Right hindlimb (tissue), 1 donor: ENCODE results near the gene KCNJ5.
A peak's percentile ranks its signal among the peaks of the same experiment; 100 is the strongest.

Source experiments
- DNase-seq: peaks from one replicate; pipeline ENCODE4 v3.0.0-alpha.2; 2018

The KCNJ5 gene

DNA sequence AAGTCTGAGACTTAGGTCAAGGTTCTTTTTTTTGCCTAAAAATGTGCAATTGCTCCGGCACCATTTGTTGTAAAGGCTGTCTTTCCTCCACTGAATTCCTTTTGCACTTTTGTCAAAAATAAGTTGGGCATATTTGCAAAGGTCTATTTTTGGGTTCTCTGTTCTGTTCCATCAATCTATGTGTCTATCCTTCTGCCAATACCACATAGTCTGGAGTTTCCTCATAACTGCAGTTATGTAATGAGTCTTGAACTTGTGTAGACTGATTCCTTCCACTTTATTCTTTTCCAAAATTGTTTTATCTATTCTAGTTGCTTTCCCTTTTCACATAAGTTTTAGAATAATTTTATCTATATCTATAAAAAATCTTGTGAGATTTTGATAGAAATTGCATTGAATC, 6.7 kb downstream of the KCNJ5 start:
- no peak for DNase-seq

DNA sequence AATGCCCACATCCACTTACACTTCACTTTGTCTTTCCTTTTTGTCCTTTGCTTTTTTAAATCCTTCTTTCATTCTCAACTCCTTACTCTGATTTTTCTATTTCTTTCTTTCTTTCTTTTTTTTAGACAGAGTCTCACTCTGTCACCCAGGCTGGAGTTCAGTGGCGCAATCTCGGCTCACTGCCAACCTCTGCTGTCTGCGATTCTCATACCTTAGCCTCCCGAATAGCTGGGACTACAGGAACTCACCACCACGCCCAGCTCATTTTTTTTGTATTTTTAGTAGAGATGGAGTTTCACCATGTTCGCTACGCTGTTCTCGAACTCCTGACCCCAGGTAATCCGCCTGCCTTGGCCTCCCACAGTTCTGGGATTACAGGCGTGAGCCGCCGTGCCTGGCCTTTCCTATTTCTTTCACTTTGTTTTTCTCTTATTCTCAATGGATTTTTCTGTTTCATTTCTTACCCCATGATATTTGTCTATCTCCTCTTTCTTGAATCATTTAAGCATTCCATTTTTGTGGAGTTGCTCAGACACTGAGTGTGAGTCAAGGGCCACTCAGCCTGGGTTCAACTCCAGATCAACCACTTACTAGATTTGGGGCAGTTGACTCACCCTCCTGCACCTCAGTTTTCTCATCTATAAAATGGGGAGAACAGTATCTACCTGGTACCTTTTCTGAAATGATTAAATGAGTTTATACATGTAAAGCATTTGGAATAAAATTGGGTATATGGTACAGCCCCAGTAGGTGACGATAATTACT, 7.6 kb downstream of the KCNJ5 start:
- DNase-seq = no peak

DNA sequence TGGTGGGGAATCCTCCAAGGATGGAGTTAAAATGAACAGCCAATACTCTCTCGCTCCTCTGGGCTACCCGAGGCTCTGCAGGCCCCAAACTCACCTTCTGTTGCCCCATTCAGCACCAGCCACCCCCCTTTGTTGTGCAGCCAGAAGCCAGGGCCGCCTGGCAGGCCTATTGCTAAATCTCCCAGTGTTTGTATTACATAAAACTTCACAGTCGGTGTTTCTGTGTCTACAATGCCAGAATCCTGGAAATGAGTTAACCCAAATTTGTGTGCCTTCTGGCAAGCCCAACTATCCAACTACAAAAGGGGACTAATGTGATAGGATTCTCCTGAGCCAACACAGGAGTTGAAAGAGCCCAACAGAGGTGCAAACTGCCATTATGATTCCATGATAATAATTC, 9.3 kb downstream of the KCNJ5 start:
- no peak for DNase-seq

DNA sequence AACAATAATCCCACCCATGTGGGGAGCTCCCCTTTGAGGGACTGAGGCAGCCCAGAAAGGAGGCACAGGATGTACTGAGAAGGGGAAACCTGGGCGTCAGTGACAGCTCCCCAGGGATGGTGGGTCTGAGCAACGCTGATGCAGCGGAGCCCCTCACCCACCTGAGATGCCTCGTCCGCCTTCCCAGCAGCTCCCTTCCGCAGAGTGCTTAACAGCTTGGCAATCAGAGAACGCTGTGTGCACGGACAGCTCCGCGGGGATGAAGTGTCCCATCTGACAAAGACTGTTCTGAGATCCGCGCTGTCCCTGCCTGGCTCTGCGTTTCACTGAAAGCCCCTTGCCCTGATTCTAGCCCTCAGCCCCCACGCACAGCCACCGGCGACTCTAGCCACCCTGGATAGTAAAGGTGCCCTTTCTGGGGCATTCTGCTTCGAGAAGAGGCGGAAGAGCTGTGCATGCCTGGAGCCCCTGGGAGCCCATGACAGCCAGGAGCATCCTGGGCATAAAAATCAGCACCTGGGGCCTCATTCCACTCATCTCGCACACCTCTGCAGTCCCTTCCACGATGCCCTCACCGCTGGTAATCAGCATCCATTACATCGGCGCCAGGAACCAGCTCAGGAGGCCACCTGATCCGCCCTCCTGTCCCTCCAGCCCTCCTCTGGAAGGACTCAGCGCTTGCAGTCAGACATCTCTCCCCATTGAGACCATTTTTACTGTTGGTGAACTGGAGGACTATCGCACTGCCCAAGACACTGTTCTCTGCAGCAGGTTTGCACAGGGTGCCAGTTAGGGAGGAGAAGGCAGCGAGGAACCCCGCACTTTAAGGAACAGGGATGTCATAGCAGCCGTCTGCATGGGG, 10.7 kb downstream of the KCNJ5 start:
- no peak for DNase-seq

DNA sequence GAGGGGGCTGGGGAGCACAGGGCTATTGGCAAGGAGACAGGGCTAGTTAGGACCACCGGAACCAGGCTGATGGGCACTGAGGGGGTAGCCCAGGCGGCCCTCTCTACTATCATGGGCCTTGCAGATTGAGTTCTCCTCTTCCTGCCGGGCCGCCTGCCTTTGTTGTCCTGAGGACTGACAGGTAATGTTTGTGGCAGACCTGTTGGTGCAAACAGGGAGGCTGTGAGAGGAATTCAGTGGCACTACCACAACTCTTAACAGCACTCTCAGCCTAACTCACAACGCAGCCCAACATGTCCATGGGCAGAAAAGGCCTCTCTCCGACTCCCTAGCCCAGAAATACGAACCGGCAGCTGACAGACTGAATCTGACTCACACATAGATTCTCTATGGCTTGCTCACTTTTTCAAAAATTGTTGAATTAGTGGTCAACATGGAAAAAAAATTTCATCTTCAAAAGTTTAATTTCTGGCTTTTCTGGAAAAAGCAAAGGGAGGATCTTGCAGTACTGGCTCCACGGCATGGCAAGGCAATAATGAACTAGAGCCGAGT, 11.4 kb downstream of the KCNJ5 start:
- DNase-seq = no peak

DNA sequence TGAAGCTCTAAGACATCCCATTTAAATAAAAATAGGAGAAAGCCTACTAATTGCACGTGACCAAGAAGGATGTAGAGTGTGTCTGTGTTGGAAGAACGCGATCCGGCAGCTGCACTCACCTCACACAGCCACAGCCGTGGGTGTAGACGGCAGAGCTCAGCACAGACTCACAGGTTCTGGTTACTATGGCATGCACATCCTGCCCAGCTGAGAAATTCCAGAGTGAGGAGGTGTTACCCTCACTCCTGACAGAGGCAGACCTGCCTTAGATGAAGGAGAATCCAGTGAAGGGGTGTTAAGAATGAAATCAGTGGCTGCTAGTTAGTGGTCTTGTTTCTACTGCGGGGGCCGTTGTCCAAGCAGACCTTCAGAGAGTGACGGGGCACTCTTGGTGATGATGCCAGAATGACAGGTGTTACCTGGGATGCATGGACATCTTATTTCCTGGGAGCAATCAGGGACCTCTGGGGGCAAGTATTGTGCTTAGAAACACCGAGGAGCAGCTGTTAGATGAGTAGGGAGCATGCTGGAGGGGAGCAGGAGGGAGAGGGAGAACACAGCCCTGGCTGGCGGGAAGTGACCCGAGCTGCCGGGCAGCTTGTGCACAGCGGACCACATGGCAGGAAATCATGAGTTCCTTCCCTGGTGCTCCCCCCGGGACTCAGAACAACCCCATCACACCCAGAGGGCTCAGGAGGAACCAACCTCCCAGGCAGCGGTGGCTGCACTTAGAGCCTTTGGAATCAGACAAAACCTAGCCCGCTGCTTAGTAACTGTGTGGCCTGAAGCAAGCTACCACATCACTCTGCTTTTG, 12.3 kb downstream of the KCNJ5 start:
- no peak for DNase-seq

DNA sequence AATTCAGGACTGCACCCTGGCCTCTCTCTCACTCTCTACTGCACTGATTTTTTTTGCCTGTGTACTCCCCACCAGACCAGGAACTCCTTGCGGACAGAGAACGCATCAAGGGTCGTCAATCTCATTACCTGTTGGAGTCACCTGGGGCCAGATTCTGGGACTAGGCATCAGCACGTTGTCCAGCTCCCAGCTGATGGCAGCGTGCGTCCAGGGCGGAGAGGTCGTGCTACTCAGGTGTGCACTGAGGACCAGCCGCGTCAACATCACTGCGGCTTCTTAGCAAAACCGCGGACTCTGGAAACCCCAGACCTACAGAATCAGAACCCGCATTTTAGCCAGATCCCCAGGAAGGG, 13.1 kb downstream of the KCNJ5 start:
- DNase-seq = no peak

DNA sequence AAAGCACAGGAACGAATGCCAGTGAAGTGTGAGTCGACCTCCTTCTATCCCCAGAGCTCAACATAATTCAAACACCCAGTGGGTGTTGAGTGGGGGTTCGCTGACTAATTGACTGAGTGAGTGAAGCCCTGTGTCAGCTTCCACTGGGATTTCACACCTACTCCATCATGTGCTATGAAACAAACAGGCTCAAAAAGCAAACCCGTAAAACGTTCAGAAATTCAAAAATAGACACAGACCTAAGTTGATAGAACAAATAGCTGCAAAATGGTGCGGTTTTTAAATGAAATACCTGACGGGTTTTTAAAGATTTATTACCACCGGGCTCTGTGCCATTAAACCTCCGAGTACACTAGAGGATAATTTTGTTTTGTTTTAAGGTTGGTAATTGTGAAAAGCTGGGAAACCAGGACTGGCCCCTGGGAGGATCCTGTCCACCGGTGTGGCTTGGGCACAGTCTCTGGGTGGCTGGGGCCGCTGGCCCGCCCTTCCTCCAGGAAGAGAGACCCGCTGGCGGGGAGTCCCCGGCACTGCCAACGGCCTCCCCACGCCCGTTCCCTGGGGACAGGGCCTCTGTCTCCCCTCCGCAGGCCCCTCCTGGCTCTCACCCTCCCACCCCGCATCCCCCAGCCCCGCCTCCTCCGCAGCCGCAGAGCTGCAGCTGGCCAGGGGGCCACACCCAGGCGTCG, 13.6 kb downstream of the KCNJ5 start:
- peak; percentile 62 for DNase-seq

DNA sequence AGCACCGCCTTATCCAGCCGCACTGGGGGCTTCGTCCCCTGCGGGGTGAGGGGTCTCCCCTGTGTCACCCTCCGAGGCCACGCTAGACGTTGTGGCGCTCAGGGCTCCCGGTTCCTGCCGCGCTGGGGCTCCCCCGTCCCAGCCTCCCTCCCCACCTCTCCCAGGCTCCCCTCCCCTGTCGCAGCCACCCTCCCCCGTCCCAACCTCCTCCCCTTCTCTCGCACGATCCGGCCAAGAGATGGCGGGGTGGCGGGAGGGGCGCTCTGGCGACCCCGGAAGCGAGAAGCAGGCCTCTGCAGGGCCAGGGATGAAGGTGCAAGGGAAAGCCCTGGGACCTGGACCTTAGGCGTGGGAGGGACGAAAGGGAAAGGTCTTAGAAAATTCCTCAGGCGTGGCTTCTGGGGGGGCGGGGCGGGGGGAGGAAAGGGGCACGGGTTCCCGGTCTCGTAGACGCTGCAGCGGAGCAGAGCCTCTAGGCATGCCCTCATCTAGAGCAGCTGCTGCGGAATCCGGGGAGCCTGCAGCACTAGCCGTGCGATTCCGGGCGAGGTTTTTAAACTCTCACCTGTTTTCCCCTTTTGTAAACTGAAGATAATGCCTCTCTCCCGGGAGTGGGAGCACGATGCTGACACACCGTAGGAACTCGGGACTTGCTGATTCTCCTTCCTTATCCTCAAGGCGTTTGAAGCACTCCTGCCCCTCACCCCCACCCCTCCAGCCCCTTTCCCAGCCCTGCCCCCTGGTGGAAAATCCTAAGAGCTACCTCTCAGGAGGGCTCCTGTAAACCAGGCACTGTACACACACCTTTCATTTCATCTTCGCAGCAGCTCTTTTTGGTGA, 14.4 kb downstream of the KCNJ5 start:
- DNase-seq = peak; percentile 55

DNA sequence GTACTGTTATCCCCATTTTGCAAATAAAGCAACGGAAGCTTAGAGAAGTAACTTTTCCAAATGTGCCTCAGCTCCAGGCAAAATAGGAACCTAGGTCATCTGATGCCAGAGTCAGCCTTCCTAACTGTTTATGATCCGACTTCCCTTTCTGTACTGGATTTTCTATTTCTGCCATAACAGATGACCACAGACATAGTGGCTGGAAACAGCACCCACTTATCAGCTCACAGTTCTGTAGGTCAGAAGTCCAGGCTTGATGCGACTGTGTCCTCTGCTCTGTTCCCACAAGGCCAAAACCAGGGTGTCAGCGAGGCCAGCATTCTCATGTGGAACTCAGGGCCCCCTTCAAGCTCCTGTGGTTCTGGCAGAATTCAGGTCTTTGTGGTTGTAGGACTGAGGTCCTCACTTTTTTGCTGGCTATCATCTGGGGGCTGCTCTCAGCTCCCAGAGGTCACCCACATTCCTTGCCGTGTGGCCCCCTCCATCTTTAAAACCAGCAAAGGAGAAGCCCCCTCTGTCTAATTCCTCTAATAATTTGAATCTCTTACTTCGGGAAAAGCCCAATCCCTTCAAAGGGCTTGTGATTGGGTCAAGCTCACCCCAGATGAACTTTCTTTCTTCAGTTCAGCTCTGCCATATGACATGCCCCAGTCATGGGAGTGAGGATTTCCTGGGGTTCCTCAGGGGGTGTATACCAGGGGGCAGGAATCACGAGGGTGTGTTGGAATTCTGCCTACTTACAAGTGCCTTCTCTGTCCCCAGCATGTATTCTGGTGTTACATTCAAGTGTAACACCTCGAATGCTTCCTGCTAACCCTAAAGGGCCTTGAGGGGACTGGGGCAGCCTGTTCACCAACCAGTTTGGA, 15.3 kb downstream of the KCNJ5 start:
- DNase-seq = no peak

DNA sequence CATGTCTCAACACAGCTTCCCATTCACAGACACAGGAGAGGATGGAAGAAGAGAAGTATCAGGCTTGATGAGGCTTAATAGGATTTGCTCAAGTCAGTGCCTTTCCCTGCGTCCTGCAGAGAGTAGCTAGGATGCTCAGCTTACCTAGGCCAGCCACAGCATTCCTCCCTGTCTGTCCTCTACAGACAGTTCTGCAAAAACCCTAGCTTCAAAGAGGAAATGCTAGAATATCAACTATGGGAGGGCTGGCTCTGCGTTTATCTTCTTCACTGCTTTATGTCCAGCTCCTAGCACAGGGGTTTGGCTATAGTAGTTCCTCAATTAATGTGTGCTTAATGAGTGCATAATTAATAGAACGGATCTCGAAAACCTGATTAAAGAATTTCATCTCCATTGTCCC, 16.4 kb downstream of the KCNJ5 start:
- DNase-seq = no peak

DNA sequence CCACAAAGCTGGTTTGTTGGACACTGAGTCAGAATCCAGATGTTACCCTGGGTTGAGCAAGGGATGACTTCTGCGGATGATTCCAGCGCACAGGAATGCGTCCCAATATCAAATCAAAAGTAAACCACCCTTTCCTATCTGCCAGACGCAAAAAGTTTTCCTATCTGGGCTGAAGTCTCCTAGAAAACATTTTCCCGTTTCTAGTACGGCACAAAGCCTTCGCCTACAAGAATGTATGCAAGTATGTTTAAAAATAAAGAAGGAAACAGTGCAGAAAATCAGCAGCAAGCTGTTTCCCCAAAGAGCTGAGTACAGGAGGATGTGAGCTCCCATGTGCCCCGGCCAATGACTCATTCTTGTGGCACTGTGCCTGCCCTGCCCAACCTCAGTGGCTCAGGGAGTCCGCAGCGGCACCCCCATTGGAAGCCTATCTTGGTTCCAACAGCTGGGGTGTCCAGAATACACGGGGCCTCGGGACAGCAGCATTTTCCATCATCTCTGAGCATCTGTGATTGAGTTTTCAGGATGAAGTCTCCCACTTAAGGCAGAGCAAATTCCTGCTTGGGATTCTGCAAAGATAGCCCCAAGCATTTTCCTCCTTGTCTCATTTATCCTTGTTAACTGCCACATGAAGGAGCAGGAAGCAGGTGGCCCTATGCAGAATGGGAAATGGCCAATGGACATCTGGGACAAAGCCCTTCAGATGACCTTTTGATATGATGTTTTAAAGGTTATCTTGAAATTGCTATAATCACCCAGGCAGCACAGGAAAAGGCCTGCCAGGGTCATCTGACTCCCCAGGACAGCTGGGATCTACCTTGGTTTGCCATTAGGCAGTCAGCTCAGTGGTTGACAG, 17.5 kb downstream of the KCNJ5 start:
- DNase-seq = peak; percentile 50

DNA sequence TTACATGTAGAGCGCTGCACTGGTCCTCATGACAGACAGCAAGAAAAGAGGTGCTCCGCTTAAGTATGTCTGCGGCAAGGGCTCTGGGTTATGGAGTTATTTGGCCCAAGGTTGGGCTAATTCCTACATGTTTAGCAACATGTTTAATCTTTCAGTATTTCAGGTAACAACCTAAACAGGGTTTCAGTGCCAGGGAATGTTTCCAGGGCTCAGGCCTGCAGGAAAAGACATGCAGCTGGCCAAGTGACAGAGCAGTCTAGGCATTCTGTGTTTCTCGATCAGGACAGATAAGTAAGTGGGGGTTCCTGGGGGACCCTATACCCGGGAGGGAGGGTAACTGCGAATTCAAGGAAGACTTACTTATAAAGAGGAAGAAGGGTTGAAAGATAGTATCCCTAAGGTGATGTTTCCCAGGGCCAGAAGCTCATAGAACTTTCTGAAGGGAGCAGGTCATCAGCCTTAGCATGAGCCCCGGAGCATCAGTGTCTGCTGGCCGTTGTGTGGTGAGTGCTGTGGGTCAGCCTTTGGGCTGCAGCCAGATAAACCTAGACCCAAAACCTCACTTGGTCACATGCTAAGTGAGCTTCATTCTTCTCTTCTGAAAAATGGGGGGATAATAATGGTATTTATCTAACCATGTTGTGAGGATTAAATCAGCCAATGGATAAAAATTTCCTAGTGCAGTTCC, 18.4 kb downstream of the KCNJ5 start:
- DNase-seq = no peak

DNA sequence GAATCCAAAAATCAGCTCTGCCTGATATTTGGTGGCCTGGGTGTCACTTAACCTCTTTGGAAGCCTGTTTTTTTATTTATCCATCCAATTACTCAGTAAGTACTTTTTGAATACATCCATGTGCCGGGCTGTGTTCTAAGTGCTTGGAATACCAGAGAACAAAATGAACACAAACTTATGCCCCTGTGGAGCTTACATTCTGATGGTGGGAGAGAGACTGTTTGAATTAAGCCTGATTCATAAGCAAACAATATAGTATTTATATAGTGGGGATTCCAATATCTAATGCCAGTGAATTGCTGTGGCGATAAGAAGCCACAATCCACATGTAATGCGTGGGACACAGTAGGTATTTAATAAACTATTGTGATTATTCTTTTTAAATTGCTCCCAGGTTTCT, 19.4 kb downstream of the KCNJ5 start:
- DNase-seq = no peak

DNA sequence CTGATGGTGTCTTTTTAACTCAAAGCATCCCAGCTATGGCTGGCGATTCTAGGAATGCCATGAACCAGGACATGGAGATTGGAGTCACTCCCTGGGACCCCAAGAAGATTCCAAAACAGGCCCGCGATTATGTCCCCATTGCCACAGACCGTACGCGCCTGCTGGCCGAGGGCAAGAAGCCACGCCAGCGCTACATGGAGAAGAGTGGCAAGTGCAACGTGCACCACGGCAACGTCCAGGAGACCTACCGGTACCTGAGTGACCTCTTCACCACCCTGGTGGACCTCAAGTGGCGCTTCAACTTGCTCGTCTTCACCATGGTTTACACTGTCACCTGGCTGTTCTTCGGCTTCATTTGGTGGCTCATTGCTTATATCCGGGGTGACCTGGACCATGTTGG, 20.1 kb downstream of the KCNJ5 start:
- no peak for DNase-seq

DNA sequence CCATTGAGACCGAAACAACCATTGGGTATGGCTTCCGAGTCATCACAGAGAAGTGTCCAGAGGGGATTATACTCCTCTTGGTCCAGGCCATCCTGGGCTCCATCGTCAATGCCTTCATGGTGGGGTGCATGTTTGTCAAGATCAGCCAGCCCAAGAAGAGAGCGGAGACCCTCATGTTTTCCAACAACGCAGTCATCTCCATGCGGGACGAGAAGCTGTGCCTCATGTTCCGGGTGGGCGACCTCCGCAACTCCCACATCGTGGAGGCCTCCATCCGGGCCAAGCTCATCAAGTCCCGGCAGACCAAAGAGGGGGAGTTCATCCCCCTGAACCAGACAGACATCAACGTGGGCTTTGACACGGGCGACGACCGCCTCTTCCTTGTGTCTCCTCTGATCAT, 20.5 kb downstream of the KCNJ5 start:
- DNase-seq = no peak

DNA sequence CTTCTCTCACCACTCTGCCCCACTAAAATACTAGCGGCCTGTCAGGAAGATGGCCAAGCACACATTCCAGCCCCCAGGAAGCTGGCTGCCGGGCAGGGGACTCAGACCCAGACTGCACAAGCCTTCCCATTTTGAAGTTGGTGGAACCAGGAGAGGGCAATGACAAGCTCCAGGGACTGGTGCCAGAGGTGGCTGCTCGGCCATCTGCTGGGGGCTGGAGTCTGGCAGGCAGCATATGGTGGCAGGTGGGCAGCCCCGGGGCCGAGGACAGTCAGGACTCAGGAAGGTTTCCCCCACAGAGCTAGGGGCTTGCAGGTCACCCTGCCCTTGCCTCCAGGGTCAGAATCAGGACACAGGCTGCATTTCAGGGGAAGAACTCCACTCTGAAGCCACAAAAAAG, 22.6 kb downstream of the KCNJ5 start:
- no peak for DNase-seq

DNA sequence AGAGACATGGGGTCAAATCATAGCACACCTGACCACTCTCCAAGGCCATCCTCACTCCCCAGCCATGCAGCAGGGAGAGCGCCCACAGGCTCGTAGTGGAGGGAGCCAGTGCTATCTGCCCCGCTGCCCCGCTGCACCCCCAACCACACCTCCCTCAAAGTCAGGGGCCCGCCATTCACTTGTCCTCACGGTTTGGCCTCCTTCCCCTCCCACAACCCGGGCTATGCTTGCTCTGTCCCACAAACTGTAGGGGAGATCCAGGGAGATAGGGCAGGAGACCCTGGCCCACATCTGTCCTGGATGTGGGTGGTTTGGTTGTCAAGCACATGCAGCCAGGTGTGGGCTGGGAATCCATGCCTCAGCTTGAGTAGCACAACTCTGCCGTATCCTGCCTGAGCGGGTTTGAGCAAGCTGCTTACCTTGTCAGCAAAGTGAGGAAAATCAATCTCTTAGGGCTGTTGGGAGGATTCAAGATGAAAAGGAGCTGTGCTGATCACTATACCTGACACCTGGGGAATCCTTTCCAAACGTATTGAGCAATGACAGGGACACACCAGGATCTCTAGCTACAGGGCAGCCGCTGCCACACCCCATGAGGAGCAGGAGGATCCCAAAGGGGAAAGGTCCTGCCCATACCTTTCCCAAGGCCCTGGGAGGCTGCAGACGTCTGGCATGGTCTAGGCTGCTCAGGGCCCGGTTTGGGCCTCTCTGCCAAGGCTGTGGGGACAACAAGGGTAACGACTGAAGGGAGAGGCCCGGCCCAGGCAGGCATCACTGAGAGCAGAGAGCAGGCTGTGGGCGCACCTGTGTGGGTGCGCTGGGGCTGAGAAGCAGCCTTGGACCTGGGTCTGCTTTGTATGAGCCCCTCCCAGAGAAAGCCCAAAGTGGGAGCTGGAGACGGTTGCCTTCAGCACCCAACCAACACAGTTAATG, 23.3 kb downstream of the KCNJ5 start:
- no peak for DNase-seq
